HEK293 (cell line): ENCODE data around the gene DENND2A.
A peak's percentile ranks its signal among the peaks of the same experiment; 100 is the strongest.

Experiments used
- CTCF ChIA-PET: fragments of 350-600 bp; formaldehyde crosslinking; extraction: SDS; loops from one replicate; lab custom pipeline; 2021; ENCODE audit warnings: antibody characterized with exemption; lab: Yijun Ruan, JAX
- POLR2A ChIA-PET: fragments of 300-600 bp; formaldehyde crosslinking; extraction: SDS; loops from one replicate; lab custom pipeline; 2020; ENCODE audit warnings: antibody characterized with exemption, inconsistent platforms; lab: Yijun Ruan, JAX
- H3K27ac ChIP-seq: fragments of 200-500 bp; sonication (Bioruptor generic); 2 replicates; pipeline ENCODE4 v1.5.1; 2014; ENCODE audit warnings: low read depth, low read length, control low read depth, inconsistent platforms; ENCODE audit errors: extremely low read depth
- H3K36me3 ChIP-seq, 2 experiments: fragments of 200-500 bp in 1 of 2; sonication (Bioruptor generic) in 1 of 2; 1 replicate in 1 of 2; 2 replicates in 1 of 2; pipeline ENCODE4 v1.5.1; 2014 to 2017; ENCODE audit warnings: inconsistent platforms in 2 of 2, low read length in 2 of 2; ENCODE audit not compliant: control insufficient read depth in 2 of 2, insufficient read depth in 1 of 2
- H3K4me1 ChIP-seq: fragments of 200-500 bp; sonication (Bioruptor generic); 2 replicates; pipeline ENCODE4 v1.5.1; 2014; ENCODE audit warnings: mild to moderate bottlenecking, low read length, inconsistent platforms; ENCODE audit not compliant: control insufficient read depth, insufficient read depth
- H3K4me3 ChIP-seq: 2 replicates; pipeline ENCODE4 v1.5.1; 2011; ENCODE audit warnings: low read depth, mild to moderate bottlenecking, control low read depth, low read length, moderate library complexity
- H3K9me3 ChIP-seq: fragments of 200-500 bp; sonication (Bioruptor generic); 2 replicates; pipeline ENCODE4 v1.5.1; 2014; ENCODE audit warnings: low read depth, low read length, inconsistent platforms; ENCODE audit not compliant: control insufficient read depth, insufficient read depth
- HIC1 ChIP-seq: fragments of 450-650 bp; formaldehyde crosslinking; IDR thresholded peaks from 2 replicates; pipeline ENCODE4 v1.5.1; 2016; ENCODE audit warnings: missing biosample characterization, missing genetic modification characterization
- MEIS1 ChIP-seq: sonication (generic); formaldehyde crosslinking; IDR thresholded peaks from 2 replicates; pipeline ENCODE4 v1.8.1; 2022; ENCODE audit warnings: missing genetic modification reagents, mild to moderate bottlenecking, borderline replicate concordance
- MZF1 ChIP-seq: fragments of 450-650 bp; formaldehyde crosslinking; IDR thresholded peaks from 2 replicates; pipeline ENCODE4 v1.5.1; 2017; ENCODE audit warnings: missing biosample characterization, missing genetic modification characterization, borderline replicate concordance
- SETDB1 ChIP-seq: IDR thresholded peaks from one replicate; pipeline ENCODE4 v1.6.1; 2017; ENCODE audit warnings: mild to moderate bottlenecking, low read length, moderate library complexity, mixed read lengths; ENCODE audit not compliant: insufficient read length
- ZBTB7A ChIP-seq: fragments of 450-650 bp; formaldehyde crosslinking; IDR thresholded peaks from 2 replicates; pipeline ENCODE4 v1.5.1; 2016; ENCODE audit warnings: low read depth, missing biosample characterization, missing genetic modification characterization
- ZNF133 ChIP-seq: fragments of 450-650 bp; formaldehyde crosslinking; IDR thresholded peaks from 2 replicates; pipeline ENCODE4 v1.5.1; 2016; ENCODE audit warnings: missing biosample characterization, missing genetic modification characterization
- ZNF169 ChIP-seq: fragments of 450-650 bp; formaldehyde crosslinking; IDR thresholded peaks from 2 replicates; pipeline ENCODE4 v1.5.1; 2016; ENCODE audit warnings: missing biosample characterization, missing genetic modification characterization
- ZNF341 ChIP-seq: fragments of 450-650 bp; formaldehyde crosslinking; IDR thresholded peaks from 2 replicates; pipeline ENCODE4; 2016; ENCODE audit warnings: low read depth, missing biosample characterization, missing genetic modification characterization
- ZNF449 ChIP-seq: fragments of 450-650 bp; formaldehyde crosslinking; IDR thresholded peaks from 2 replicates; pipeline ENCODE4 v1.5.1; 2017; ENCODE audit warnings: missing biosample characterization, mild to moderate bottlenecking, missing genetic modification characterization, moderate library complexity
- ZNF501 ChIP-seq: fragments of 450-650 bp; formaldehyde crosslinking; IDR thresholded peaks from 2 replicates; pipeline ENCODE4 v1.5.1; 2016; ENCODE audit warnings: missing biosample characterization, missing genetic modification characterization
- ZNF529 ChIP-seq: fragments of 450-650 bp; formaldehyde crosslinking; IDR thresholded peaks from 2 replicates; pipeline ENCODE4 v1.5.1; 2017; ENCODE audit warnings: missing genetic modification characterization, missing biosample characterization; ENCODE audit not compliant: insufficient replicate concordance
- ZNF549 ChIP-seq: fragments of 450-650 bp; IDR thresholded peaks from 2 replicates; pipeline ENCODE4 v1.5.1; 2018; ENCODE audit warnings: missing biosample characterization, missing genetic modification characterization, mild to moderate bottlenecking, inconsistent platforms, moderate library complexity
- ZNF621 ChIP-seq: fragments of 450-650 bp; formaldehyde crosslinking; IDR thresholded peaks from 2 replicates; pipeline ENCODE4 v1.5.1; 2017; ENCODE audit warnings: missing biosample characterization, missing genetic modification characterization
- ZNF645 ChIP-seq: fragments of 450-650 bp; formaldehyde crosslinking; IDR thresholded peaks from 2 replicates; pipeline ENCODE4; 2016; ENCODE audit warnings: missing biosample characterization, missing genetic modification characterization
- ZNF768 ChIP-seq: fragments of 450-650 bp; formaldehyde crosslinking; IDR thresholded peaks from 2 replicates; pipeline ENCODE4 v1.5.1; 2018; ENCODE audit warnings: missing biosample characterization, mild to moderate bottlenecking, missing genetic modification characterization
- ZSCAN18 ChIP-seq: fragments of 450-650 bp; formaldehyde crosslinking; IDR thresholded peaks from 2 replicates; pipeline ENCODE4 v1.5.1; 2016; ENCODE audit warnings: missing biosample characterization, missing genetic modification characterization
- TF ChIP-seq, protein P1 (sequence below): fragments of 450-650 bp; formaldehyde crosslinking; IDR thresholded peaks from 2 replicates; pipeline ENCODE4 v1.5.1; 2016; ENCODE audit warnings: missing biosample characterization, missing genetic modification characterization
- TF ChIP-seq, protein P2 (sequence below): fragments of 450-650 bp; formaldehyde crosslinking; IDR thresholded peaks from 2 replicates; pipeline ENCODE4 v1.5.1; 2016; ENCODE audit warnings: missing biosample characterization, missing genetic modification characterization
- TF ChIP-seq, protein P3 (sequence below): fragments of 450-650 bp; formaldehyde crosslinking; IDR thresholded peaks from 2 replicates; pipeline ENCODE4 v1.5.1; 2017; ENCODE audit warnings: missing biosample characterization, missing genetic modification characterization

Gene DENND2A

GRCh38 chr7:140671966-140672365 is 31.4 kb upstream of the DENND2A start:
- H3K27ac ChIP-seq = no peak overlapping the region
- ChIA-PET POLR2A (no interaction called here), CTCF (no interaction called here)
- peaks cover 0 to 17% of the 10 kb centered on the region in 2 experiments; a peak in 2 of 3 replicates for H3K36me3 ChIP-seq
- no peaks in the 10 kb centered on the region for H3K9me3 ChIP-seq
- H3K4me1 ChIP-seq = no peaks in the 10 kb centered on the region
- no peak overlapping the region for H3K4me3 ChIP-seq
- TF ChIP-seq, protein P1, sequence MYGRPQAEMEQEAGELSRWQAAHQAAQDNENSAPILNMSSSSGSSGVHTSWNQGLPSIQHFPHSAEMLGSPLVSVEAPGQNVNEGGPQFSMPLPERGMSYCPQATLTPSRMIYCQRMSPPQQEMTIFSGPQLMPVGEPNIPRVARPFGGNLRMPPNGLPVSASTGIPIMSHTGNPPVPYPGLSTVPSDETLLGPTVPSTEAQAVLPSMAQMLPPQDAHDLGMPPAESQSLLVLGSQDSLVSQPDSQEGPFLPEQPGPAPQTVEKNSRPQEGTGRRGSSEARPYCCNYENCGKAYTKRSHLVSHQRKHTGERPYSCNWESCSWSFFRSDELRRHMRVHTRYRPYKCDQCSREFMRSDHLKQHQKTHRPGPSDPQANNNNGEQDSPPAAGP (tag by site-specific recombination) = no peak
- TF ChIP-seq ZNF621 (tag by site-specific recombination) = no peak
- TF ChIP-seq MZF1 (tag by site-specific recombination) = no peak
- TF ChIP-seq SETDB1 = peak; percentile 35
- TF ChIP-seq, all 188 proteins: peak for 1

DNA sequence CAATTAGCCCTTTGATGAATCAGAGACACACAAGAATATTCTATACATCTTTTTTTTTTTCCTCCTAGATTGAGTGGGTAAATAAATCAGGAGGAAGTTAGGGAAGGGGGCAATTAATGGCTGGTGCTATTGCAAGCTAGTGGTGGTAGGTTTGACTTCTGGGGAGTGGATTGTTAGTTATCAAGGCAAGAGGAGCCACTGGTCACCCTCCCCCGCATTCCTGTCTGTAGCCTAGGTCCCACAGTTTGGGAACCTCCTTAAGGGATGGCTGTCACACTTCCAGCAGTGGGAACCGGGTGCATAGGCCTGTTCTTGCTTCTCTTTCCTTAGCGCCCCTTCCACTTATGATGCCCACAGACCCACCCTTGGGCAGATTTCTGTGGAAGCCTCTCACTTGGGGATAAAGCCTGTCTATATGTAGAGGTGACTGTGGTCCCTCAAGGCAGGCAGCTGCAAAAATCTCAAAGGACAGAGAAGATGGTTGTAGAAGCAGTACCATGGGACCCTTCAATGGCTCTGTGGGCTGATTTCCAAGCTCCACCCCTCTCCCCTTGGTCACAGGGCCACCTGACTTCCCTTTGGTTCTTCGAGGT is 29.8 kb upstream of the DENND2A start:
- CTCF ChIA-PET = interaction anchor here (0.6 to 1.2 kb wide), 2 partner anchors 10 to 935 kb away, joined by 4 to 6 read pairs; no protein-coding TSS in a partner anchor
- TF ChIP-seq, protein P2, sequence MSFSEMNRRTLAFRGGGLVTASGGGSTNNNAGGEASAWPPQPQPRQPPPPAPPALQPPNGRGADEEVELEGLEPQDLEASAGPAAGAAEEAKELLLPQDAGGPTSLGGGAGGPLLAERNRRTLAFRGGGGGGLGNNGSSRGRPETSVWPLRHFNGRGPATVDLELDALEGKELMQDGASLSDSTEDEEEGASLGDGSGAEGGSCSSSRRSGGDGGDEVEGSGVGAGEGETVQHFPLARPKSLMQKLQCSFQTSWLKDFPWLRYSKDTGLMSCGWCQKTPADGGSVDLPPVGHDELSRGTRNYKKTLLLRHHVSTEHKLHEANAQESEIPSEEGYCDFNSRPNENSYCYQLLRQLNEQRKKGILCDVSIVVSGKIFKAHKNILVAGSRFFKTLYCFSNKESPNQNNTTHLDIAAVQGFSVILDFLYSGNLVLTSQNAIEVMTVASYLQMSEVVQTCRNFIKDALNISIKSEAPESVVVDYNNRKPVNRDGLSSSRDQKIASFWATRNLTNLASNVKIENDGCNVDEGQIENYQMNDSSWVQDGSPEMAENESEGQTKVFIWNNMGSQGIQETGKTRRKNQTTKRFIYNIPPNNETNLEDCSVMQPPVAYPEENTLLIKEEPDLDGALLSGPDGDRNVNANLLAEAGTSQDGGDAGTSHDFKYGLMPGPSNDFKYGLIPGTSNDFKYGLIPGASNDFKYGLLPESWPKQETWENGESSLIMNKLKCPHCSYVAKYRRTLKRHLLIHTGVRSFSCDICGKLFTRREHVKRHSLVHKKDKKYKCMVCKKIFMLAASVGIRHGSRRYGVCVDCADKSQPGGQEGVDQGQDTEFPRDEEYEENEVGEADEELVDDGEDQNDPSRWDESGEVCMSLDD (tag by site-specific recombination) = no peak
- TF ChIP-seq, protein P3, sequence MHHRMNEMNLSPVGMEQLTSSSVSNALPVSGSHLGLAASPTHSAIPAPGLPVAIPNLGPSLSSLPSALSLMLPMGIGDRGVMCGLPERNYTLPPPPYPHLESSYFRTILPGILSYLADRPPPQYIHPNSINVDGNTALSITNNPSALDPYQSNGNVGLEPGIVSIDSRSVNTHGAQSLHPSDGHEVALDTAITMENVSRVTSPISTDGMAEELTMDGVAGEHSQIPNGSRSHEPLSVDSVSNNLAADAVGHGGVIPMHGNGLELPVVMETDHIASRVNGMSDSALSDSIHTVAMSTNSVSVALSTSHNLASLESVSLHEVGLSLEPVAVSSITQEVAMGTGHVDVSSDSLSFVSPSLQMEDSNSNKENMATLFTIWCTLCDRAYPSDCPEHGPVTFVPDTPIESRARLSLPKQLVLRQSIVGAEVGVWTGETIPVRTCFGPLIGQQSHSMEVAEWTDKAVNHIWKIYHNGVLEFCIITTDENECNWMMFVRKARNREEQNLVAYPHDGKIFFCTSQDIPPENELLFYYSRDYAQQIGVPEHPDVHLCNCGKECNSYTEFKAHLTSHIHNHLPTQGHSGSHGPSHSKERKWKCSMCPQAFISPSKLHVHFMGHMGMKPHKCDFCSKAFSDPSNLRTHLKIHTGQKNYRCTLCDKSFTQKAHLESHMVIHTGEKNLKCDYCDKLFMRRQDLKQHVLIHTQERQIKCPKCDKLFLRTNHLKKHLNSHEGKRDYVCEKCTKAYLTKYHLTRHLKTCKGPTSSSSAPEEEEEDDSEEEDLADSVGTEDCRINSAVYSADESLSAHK (tag by site-specific recombination) = no peak
- TF ChIP-seq MEIS1 (CRISPR knock-in tag) (no peak), SETDB1 (no peak), ZNF768 (no peak), ZBTB7A (tag by site-specific recombination) (no peak), ZNF645 (tag by site-specific recombination) (no peak), ZNF449 (no peak), HIC1 (no peak), ZNF133 (no peak), ZNF529 (tag by site-specific recombination) (no peak), ZSCAN18 (no peak), ZNF549 (no peak), ZNF169 (tag by site-specific recombination) (no peak), ZNF501 (tag by site-specific recombination) (no peak), ZNF341 (tag by site-specific recombination) (no peak)
- Histone ChIP-seq H3K9me3 (no peaks in the 10 kb centered on the region), H3K4me3 (no peak overlapping the region), H3K27ac (no peak overlapping the region), H3K4me1 (no peaks in the 10 kb centered on the region), H3K36me3 (peaks cover 0 to 2% of the 10 kb centered on the region in 2 experiments; a peak in 1 of 3 replicates)
- POLR2A ChIA-PET = interaction anchor here (0.7 kb wide), 1 partner anchor 25 kb away, joined by 4 read pairs; no protein-coding TSS in a partner anchor
